IPS-15b (cell line): ENCODE data around the gene CAPRIN2.
A peak's percentile ranks its signal among the peaks of the same experiment; 100 is the strongest.

Experiments used
- H3K27me3 ChIP-seq: one replicate; pipeline ENCODE4 v1.6.1; 2013; ENCODE audit warnings: low read length; ENCODE audit not compliant: control insufficient read depth, insufficient read depth
- H3K36me3 ChIP-seq: one replicate; pipeline ENCODE4 v1.6.1; 2013; ENCODE audit warnings: low read length; ENCODE audit not compliant: control insufficient read depth, insufficient read depth
- H3K4me1 ChIP-seq: one replicate; pipeline ENCODE4 v1.6.1; 2013; ENCODE audit warnings: mild to moderate bottlenecking, low read length; ENCODE audit not compliant: control insufficient read depth, insufficient read depth
- H3K4me3 ChIP-seq: one replicate; pipeline ENCODE4 v1.5.1; 2013; ENCODE audit warnings: low read depth, low read length
- H3K9ac ChIP-seq: one replicate; pipeline ENCODE4 v1.6.1; 2013; ENCODE audit warnings: low read depth, mild to moderate bottlenecking, low read length
- H3K9me3 ChIP-seq: one replicate; pipeline ENCODE4 v1.6.1; 2013; ENCODE audit warnings: mild to moderate bottlenecking, low read length; ENCODE audit not compliant: control insufficient read depth, insufficient read depth

Gene CAPRIN2

GRCh38 chr12:30696103-30696408 is 58.7 kb downstream of the CAPRIN2 start:
- Histone ChIP-seq H3K27me3 (no peaks in the 10 kb centered on the region), H3K4me3 (peak overlapping the region; percentile 95), H3K9ac (no peak overlapping the region)

GRCh38 chr12:30695199-30696102 is 59.3 kb downstream of the CAPRIN2 start, which contains the start of gene IPO8:
Gene IPO8, minus strand, starts transcription at chr12:30695869. Its CDS starts 222 bp downstream, at chr12:30695647.
- Histone ChIP-seq H3K9me3 (no peaks in the 10 kb centered on the region), H3K4me1 (peaks cover 11% of the 10 kb centered on the region), H3K9ac (peak within 1 kb of the TSS; percentile 87), H3K4me3 (peak within 1 kb of the TSS; percentile 95), H3K36me3 (no peaks in the 10 kb centered on the region), H3K27me3 (no peaks in the 10 kb centered on the region)

More at GRCh38 chr12:30696103-30696408, 58.7 kb downstream of the CAPRIN2 start:
- Histone ChIP-seq H3K36me3 (no peaks in the 10 kb centered on the region), H3K4me1 (peaks cover 11% of the 10 kb centered on the region), H3K9me3 (no peaks in the 10 kb centered on the region)

- H3K4me1 ChIP-seq: peaks cover 11% of the 10 kb centered on the region
- no peaks in the 10 kb centered on the region for H3K36me3 ChIP-seq
- no peaks in the 10 kb centered on the region for H3K27me3 ChIP-seq
- peak overlapping the region; percentile 95 for H3K4me3 ChIP-seq
- H3K9me3 ChIP-seq: no peaks in the 10 kb centered on the region
- H3K9ac ChIP-seq: peak overlapping the region; percentile 87
These were observed 60.1 kb downstream of the CAPRIN2 start for GRCh38 chr12:30694412-30695198.

- Histone ChIP-seq H3K9me3 (no peaks in the 10 kb centered on the region), H3K9ac (no peak overlapping the region), H3K4me1 (peaks cover 11% of the 10 kb centered on the region), H3K36me3 (no peaks in the 10 kb centered on the region), H3K4me3 (no peak overlapping the region), H3K27me3 (no peaks in the 10 kb centered on the region)
These were observed 62.3 kb downstream of the CAPRIN2 start for GRCh38 chr12:30692470-30692869.

GRCh38 chr12:30691122-30691879 is 63.5 kb downstream of the CAPRIN2 start:
- H3K36me3 ChIP-seq: no peaks in the 10 kb centered on the region

GRCh38 chr12:30687265-30687986 is 67.3 kb downstream of the CAPRIN2 start:
- H3K9me3 ChIP-seq: no peaks in the 10 kb centered on the region
- H3K4me3 ChIP-seq: no peak overlapping the region
- H3K9ac ChIP-seq: no peak overlapping the region
- H3K36me3 ChIP-seq: no peaks in the 10 kb centered on the region
- H3K27me3 ChIP-seq: no peaks in the 10 kb centered on the region
- no peaks in the 10 kb centered on the region for H3K4me1 ChIP-seq

More at GRCh38 chr12:30691122-30691879, 63.5 kb downstream of the CAPRIN2 start:
- Histone ChIP-seq H3K9me3 (no peaks in the 10 kb centered on the region), H3K4me1 (peaks cover 11% of the 10 kb centered on the region), H3K4me3 (no peak overlapping the region), H3K27me3 (no peaks in the 10 kb centered on the region), H3K9ac (no peak overlapping the region)

GRCh38 chr12:30679241-30679640 is 75.5 kb downstream of the CAPRIN2 start:
- H3K9ac ChIP-seq: no peak overlapping the region
- no peaks in the 10 kb centered on the region for H3K9me3 ChIP-seq
- no peaks in the 10 kb centered on the region for H3K27me3 ChIP-seq
- no peaks in the 10 kb centered on the region for H3K4me1 ChIP-seq
- H3K4me3 ChIP-seq: no peak overlapping the region
- H3K36me3 ChIP-seq: no peaks in the 10 kb centered on the region

- Histone ChIP-seq H3K9ac (no peak overlapping the region), H3K27me3 (no peaks in the 10 kb centered on the region), H3K4me1 (no peaks in the 10 kb centered on the region), H3K4me3 (no peak overlapping the region), H3K36me3 (no peaks in the 10 kb centered on the region), H3K9me3 (no peaks in the 10 kb centered on the region)
These were observed 76.5 kb downstream of the CAPRIN2 start for GRCh38 chr12:30678221-30678620.

- no peaks in the 10 kb centered on the region for H3K9me3 ChIP-seq
- H3K9ac ChIP-seq: no peak overlapping the region
- no peaks in the 10 kb centered on the region for H3K4me1 ChIP-seq
- H3K4me3 ChIP-seq: no peak overlapping the region
- no peaks in the 10 kb centered on the region for H3K36me3 ChIP-seq
- H3K27me3 ChIP-seq: no peaks in the 10 kb centered on the region
These were observed 93.5 kb downstream of the CAPRIN2 start for GRCh38 chr12:30661210-30661609.
